Measurements from ENCODE around the gene AP5S1. TPM values are rescaled to one million over a fixed set of nuclear protein-coding genes. Genes with fewer than 3 reads are reported as not detected.
A peak's percentile ranks its signal among the peaks of the same experiment; 100 is the strongest.

AP5S1 gene
- polyA plus RNA-seq, 1 of the 3 experiments (the other 2 are of a cell fraction): 10.3 TPM

DNA sequence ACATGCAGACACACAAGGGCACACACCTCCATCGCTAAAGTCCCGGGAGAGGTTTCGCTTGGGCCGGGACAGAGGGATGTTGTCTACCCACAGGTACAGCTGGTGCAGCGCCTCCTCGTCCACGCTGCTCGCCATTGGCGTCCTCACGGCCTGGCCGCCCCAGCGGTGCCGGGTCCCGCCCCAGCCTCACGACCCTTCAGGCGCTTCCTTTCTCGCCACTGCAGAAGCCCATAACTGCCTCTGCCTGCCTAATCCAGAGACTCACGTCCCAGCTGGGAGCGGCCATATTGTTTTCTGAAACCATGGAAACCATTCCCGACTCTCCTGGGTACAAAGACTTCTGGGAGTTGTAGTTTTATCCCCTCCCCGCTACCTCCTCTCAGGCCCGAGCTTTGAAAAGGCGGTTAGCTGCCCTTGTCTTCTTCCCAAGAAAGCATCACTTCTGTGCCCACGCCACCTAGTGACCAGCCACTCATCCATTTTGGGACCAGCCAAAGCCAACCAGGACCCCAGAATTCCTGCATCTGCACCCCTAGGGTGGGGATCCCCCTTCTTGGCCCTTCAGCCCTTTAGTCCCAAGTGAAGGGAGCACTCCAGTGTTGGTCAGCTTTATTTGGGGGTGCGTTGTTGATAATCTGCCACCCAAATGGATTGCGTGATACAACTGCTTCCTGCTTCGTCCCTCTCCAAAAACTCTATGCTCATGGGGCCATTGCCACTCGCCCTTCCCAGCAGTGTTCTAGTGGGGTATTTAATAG, 39.0 kb upstream of the AP5S1 start, which contains the start of gene SPEF1:
Gene SPEF1 (minus strand): TSS at position 296 of the 758 bp plus-strand sequence. CDS start 161 bp downstream, at position 135.
- Histone ChIP-seq H2AFZ (ENCODE audit: low read depth) (peak within 1 kb of the TSS; percentile 64; the same call in 1 of the 2 replicates), H3F3A (replicated peaks; ENCODE audit: insufficient read depth) (peaks cover 15% of the 10 kb centered on the region), H3K9ac (peak within 1 kb of the TSS; percentile 52), H3K27me3 (ENCODE audit: insufficient read depth) (no peaks in the 10 kb centered on the region), H3K4me3 (ENCODE audit: low read depth in 2 of 2, low read length in 1 of 2) (peak within 1 kb of the TSS; percentile 51 to 68), H3K9me2 (no peaks in the 10 kb centered on the region), H3K79me2 (ENCODE audit: insufficient read depth) (peaks cover 40% of the 10 kb centered on the region), H3K9me3 (no peaks in the 10 kb centered on the region), H3K36me3 (replicated peaks in 1 of 2; ENCODE audit: control insufficient read depth in 1 of 2, insufficient read depth in 2 of 2, low read length in 1 of 2) (peaks cover 7 to 9% of the 10 kb centered on the region in 2 experiments), H4K20me1 (ENCODE audit: insufficient read depth) (peaks cover 45% of the 10 kb centered on the region), H3K27ac (ENCODE audit: low read depth in 2 of 2, low read length in 1 of 2) (peak within 1 kb of the TSS in 1 of 2 experiments; percentile 28; a peak in 2 of 4 replicates), H3K4me2 (peak within 1 kb of the TSS; percentile 91), H3K4me1 (ENCODE audit: control insufficient read depth in 1 of 2, insufficient read depth in 2 of 2, low read depth in 1 of 2, low read length in 1 of 2) (peaks cover 20 to 38% of the 10 kb centered on the region in 2 experiments; a peak in 3 of 4 replicates)
- DNase-seq: peak; percentile 95
- ChIA-PET POLR2A (interaction anchor here (0.6 to 1.0 kb wide), 4 partner anchors 13 to 39 kb away, joined by 4 to 5 read pairs (median 4); partner anchors contain the start of genes ADISSP and AP5S1), CTCF (interaction anchor here (0.7 to 3.1 kb wide), 29 partner anchors 9 to 303 kb away, joined by 3 to 14 read pairs (median 4); partner anchors contain the start of genes ADISSP, AP5S1 and CDC25B)
- TF ChIP-seq FOXJ3 (CRISPR knock-in tag; IDR thresholded peaks at IDR 0.05) (no peak), RCOR1 (IDR thresholded peaks at IDR 0.05; ENCODE audit: low read length) (peak; percentile 17; the same call in 1 of the 2 replicates), PBX3 (IDR thresholded peaks at IDR 0.05) (no peak), CHD2 (IDR thresholded peaks at IDR 0.05; ENCODE audit: low read length, partially characterized antibody) (peak; percentile 89), SIN3A (IDR thresholded peaks at IDR 0.05; ENCODE audit: borderline replicate concordance, low read depth, low read length) (peak; percentile 95), MEF2A (IDR thresholded peaks at IDR 0.05; ENCODE audit: borderline replicate concordance, low read depth) (no peak), TEAD4 (IDR thresholded peaks at IDR 0.05; ENCODE audit: borderline replicate concordance, insufficient read depth) (no peak), JUND (IDR thresholded peaks at IDR 0.05) (0 out of 2 replicates have a peak, but pooled peaks have one; percentile 30), EP300 (IDR thresholded peaks at IDR 0.05; ENCODE audit: borderline replicate concordance in 1 of 2, low read depth in 1 of 2, low read length in 1 of 2) (no peak), SMC3 (IDR thresholded peaks at IDR 0.05; ENCODE audit: low read depth, low read length) (peak; percentile 62), TAF1 (IDR thresholded peaks at IDR 0.05; ENCODE audit: borderline replicate concordance, low read depth, low read length) (no peak), FOXM1 (IDR thresholded peaks at IDR 0.05; ENCODE audit: low read depth) (no peak), RAD21 (IDR thresholded peaks at IDR 0.05; ENCODE audit: low read length) (peak; percentile 60), YY1 (IDR thresholded peaks at IDR 0.05; ENCODE audit: low read depth) (peak; percentile 98), NFIC (IDR thresholded peaks at IDR 0.05; ENCODE audit: borderline replicate concordance) (no peak), POLR2AphosphoS5 (IDR thresholded peaks at IDR 0.05; ENCODE audit: low read depth, low read length) (peak; percentile 80), MXI1 (IDR thresholded peaks at IDR 0.05; ENCODE audit: low read depth, low read length) (peak; percentile 99), ZBTB33 (IDR thresholded peaks at IDR 0.05; ENCODE audit: borderline replicate concordance, low read depth) (no peak)
- TF ChIP-seq, protein P1, sequence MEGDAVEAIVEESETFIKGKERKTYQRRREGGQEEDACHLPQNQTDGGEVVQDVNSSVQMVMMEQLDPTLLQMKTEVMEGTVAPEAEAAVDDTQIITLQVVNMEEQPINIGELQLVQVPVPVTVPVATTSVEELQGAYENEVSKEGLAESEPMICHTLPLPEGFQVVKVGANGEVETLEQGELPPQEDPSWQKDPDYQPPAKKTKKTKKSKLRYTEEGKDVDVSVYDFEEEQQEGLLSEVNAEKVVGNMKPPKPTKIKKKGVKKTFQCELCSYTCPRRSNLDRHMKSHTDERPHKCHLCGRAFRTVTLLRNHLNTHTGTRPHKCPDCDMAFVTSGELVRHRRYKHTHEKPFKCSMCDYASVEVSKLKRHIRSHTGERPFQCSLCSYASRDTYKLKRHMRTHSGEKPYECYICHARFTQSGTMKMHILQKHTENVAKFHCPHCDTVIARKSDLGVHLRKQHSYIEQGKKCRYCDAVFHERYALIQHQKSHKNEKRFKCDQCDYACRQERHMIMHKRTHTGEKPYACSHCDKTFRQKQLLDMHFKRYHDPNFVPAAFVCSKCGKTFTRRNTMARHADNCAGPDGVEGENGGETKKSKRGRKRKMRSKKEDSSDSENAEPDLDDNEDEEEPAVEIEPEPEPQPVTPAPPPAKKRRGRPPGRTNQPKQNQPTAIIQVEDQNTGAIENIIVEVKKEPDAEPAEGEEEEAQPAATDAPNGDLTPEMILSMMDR (IDR thresholded peaks at IDR 0.05): peak; percentile 68
- TF ChIP-seq, protein P2, sequence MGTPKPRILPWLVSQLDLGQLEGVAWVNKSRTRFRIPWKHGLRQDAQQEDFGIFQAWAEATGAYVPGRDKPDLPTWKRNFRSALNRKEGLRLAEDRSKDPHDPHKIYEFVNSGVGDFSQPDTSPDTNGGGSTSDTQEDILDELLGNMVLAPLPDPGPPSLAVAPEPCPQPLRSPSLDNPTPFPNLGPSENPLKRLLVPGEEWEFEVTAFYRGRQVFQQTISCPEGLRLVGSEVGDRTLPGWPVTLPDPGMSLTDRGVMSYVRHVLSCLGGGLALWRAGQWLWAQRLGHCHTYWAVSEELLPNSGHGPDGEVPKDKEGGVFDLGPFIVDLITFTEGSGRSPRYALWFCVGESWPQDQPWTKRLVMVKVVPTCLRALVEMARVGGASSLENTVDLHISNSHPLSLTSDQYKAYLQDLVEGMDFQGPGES (IDR thresholded peaks at IDR 0.05; ENCODE audit: low read depth, low read length): no peak
- TF ChIP-seq, protein P3, sequence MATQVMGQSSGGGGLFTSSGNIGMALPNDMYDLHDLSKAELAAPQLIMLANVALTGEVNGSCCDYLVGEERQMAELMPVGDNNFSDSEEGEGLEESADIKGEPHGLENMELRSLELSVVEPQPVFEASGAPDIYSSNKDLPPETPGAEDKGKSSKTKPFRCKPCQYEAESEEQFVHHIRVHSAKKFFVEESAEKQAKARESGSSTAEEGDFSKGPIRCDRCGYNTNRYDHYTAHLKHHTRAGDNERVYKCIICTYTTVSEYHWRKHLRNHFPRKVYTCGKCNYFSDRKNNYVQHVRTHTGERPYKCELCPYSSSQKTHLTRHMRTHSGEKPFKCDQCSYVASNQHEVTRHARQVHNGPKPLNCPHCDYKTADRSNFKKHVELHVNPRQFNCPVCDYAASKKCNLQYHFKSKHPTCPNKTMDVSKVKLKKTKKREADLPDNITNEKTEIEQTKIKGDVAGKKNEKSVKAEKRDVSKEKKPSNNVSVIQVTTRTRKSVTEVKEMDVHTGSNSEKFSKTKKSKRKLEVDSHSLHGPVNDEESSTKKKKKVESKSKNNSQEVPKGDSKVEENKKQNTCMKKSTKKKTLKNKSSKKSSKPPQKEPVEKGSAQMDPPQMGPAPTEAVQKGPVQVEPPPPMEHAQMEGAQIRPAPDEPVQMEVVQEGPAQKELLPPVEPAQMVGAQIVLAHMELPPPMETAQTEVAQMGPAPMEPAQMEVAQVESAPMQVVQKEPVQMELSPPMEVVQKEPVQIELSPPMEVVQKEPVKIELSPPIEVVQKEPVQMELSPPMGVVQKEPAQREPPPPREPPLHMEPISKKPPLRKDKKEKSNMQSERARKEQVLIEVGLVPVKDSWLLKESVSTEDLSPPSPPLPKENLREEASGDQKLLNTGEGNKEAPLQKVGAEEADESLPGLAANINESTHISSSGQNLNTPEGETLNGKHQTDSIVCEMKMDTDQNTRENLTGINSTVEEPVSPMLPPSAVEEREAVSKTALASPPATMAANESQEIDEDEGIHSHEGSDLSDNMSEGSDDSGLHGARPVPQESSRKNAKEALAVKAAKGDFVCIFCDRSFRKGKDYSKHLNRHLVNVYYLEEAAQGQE (IDR thresholded peaks at IDR 0.05; ENCODE audit: low read depth, low read length): no peak
- TF ChIP-seq, protein P4, sequence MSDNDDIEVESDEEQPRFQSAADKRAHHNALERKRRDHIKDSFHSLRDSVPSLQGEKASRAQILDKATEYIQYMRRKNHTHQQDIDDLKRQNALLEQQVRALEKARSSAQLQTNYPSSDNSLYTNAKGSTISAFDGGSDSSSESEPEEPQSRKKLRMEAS (IDR thresholded peaks at IDR 0.05; ENCODE audit: low read depth): peak; percentile 64; the same call in 1 of the 2 replicates
- WGBS (ENCODE audit: low lambda C conversion rate): 14% methylated on average over 26 of the region's 28 CpGs

All from SK-N-SH (cell line).